Superior temporal gyrus (tissue), 1 donor: ENCODE results near the gene NAGA.
"Not testable (repeated sequence)": the region's sequence is repeated elsewhere in the genome, so short reads cannot be mapped to it uniquely, and the experiment has no call there.

Experiments
- DNase-seq: peaks from one replicate; pipeline ENCODE4 v3.0.0-alpha.2; 2016; ENCODE audit errors: extremely low spot score

NAGA gene

GRCh38 chr22:42070517-42071422, at the start of gene NAGA:
Gene NAGA, minus strand, starts transcription at chr22:42070812. Its CDS starts 515 bp downstream, at chr22:42070297.
- DNase-seq = peak; percentile 93

GRCh38 chr22:42116848-42117424, 46.3 kb upstream of the NAGA start:
- DNase-seq = no peak

- not testable (repeated sequence) for DNase-seq
Measured at GRCh38 chr22:42115420-42115830, 44.8 kb upstream of the NAGA start.

- peak; percentile 33 for DNase-seq
Measured at GRCh38 chr22:42114721-42115120, 44.1 kb upstream of the NAGA start.

GRCh38 chr22:42112793-42113192, 42.2 kb upstream of the NAGA start:
- DNase-seq = not testable (repeated sequence)

- DNase-seq = no peak
Measured at GRCh38 chr22:42111798-42112197, 41.2 kb upstream of the NAGA start.

- no peak for DNase-seq
Measured at GRCh38 chr22:42108848-42109247, 38.2 kb upstream of the NAGA start.

- DNase-seq = not testable (repeated sequence)
Measured at GRCh38 chr22:42104332-42104860, 33.8 kb upstream of the NAGA start.

GRCh38 chr22:42101199-42101598, 30.6 kb upstream of the NAGA start:
- DNase-seq = no peak

- no peak for DNase-seq
Measured at GRCh38 chr22:42091455-42091782, 20.8 kb upstream of the NAGA start.

GRCh38 chr22:42090596-42091454, 20.2 kb upstream of the NAGA start, which contains the start of gene NDUFA6:
Gene NDUFA6, minus strand, starts transcription at chr22:42090772. Its CDS starts 28 bp downstream, at chr22:42090744.
- peak; percentile 100 for DNase-seq

- DNase-seq = no peak
Measured at GRCh38 chr22:42086051-42086450, 15.4 kb upstream of the NAGA start.

- no peak for DNase-seq
Measured at GRCh38 chr22:42084874-42085273, 14.3 kb upstream of the NAGA start.

GRCh38 chr22:42083119-42083518, 12.5 kb upstream of the NAGA start:
- no peak for DNase-seq

GRCh38 chr22:42080287-42080686, 9.7 kb upstream of the NAGA start:
- peak; percentile 81 for DNase-seq

- peak; percentile 99 for DNase-seq
Measured at GRCh38 chr22:42079319-42080251, 9.0 kb upstream of the NAGA start, which contains the start of gene SMDT1. Gene SMDT1, plus strand, starts transcription at chr22:42079700. Its CDS starts 69 bp downstream, at chr22:42079769.

- DNase-seq = no peak
Measured at GRCh38 chr22:42078469-42079318, 8.1 kb upstream of the NAGA start.

- no peak for DNase-seq
Measured at GRCh38 chr22:42077486-42078125, 7.0 kb upstream of the NAGA start.
